ENCODE data around the gene SCN5A.

The SCN5A gene

GRCh38 chr3:38552364-38552763 is 97.1 kb downstream of the SCN5A start:
- H3K36me3 Mint-ChIP-seq (ENCODE audit: low read depth) = peaks cover 14% of the 10 kb centered on the region
- peaks cover 7% of the 10 kb centered on the region for H3K9me3 Mint-ChIP-seq
- no peak overlapping the region for H3K4me3 Mint-ChIP-seq
- no peak for TF ChIP-seq CTCF (IDR thresholded peaks at IDR 0.05)
- no peak for DNase-seq
- no peak overlapping the region for H3K27ac Mint-ChIP-seq
- H3K27me3 Mint-ChIP-seq (ENCODE audit: low read depth, poor library complexity) = peaks cover 21% of the 10 kb centered on the region
- no peaks in the 10 kb centered on the region for H3K4me1 Mint-ChIP-seq

DNA sequence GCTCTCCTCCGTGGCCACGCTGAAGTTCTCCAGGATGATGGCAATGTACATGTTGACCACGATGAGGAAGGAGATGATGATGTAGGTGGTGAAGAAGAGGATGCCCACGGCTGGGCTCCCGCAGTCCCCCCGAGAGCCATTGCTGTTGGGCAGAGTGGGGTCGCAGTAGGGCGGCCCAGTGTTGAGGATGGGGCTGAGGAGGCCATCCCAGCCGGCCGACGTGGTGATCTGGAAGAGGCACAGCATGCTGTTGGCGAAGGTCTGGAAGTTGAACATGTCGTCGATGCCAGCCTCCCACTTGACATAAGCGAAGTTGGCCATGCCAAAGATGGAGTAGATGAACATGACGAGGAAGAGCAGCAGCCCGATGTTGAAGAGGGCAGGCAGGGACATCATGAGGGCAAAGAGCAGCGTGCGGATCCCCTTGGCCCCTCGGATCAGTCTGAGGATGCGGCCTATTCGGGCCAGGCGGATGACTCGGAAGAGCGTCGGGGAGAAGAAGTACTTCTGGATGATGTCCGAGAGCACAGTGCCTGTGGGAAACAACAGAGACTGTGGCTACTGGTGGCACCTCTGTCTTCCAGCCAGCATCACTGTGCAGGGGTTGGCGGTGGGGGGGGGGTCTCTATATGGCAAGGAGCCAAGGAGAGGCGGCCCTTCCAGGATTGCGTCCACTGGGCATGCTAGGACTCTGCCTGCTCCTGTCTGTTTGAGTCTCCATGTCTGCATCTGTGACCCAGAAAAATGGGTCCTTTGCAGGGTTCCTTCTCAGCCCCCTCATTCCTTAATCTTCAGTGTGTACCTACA is 98.3 kb downstream of the SCN5A start:
- peaks cover 24% of the 10 kb centered on the region for H3K27me3 Mint-ChIP-seq (ENCODE audit: low read depth, poor library complexity)
- H3K27ac Mint-ChIP-seq = no peak overlapping the region
- DNase-seq = no peak

GRCh38 chr3:38549957-38550840 is 99.3 kb downstream of the SCN5A start:
- no peak for DNase-seq
- Mint-ChIP-seq H3K9me3 (peaks cover 7% of the 10 kb centered on the region), H3K4me3 (no peak overlapping the region), H3K27ac (no peak overlapping the region), H3K4me1 (peaks cover 7% of the 10 kb centered on the region), H3K27me3 (ENCODE audit: low read depth, poor library complexity) (peaks cover 25% of the 10 kb centered on the region), H3K36me3 (ENCODE audit: low read depth) (peaks cover 14% of the 10 kb centered on the region)
- TF ChIP-seq CTCF (IDR thresholded peaks at IDR 0.05) = no peak

More for the DNA sequence above, 98.3 kb downstream of the SCN5A start:
- no peak overlapping the region for H3K4me3 Mint-ChIP-seq
- no peak for TF ChIP-seq CTCF (IDR thresholded peaks at IDR 0.05)
- no peaks in the 10 kb centered on the region for H3K4me1 Mint-ChIP-seq
- peaks cover 14% of the 10 kb centered on the region for H3K36me3 Mint-ChIP-seq (ENCODE audit: low read depth)
- H3K9me3 Mint-ChIP-seq = peaks cover 7% of the 10 kb centered on the region

- H3K4me1 Mint-ChIP-seq = peaks cover 11% of the 10 kb centered on the region
- DNase-seq = no peak
- H3K9me3 Mint-ChIP-seq = peaks cover 7% of the 10 kb centered on the region
- no peak for TF ChIP-seq CTCF (IDR thresholded peaks at IDR 0.05)
- peaks cover 25% of the 10 kb centered on the region for H3K27me3 Mint-ChIP-seq (ENCODE audit: low read depth, poor library complexity)
- peaks cover 14% of the 10 kb centered on the region for H3K36me3 Mint-ChIP-seq (ENCODE audit: low read depth)
- H3K4me3 Mint-ChIP-seq = no peak overlapping the region
- H3K27ac Mint-ChIP-seq = no peak overlapping the region
These were observed 100.0 kb downstream of the SCN5A start for GRCh38 chr3:38549486-38549885.

DNA sequence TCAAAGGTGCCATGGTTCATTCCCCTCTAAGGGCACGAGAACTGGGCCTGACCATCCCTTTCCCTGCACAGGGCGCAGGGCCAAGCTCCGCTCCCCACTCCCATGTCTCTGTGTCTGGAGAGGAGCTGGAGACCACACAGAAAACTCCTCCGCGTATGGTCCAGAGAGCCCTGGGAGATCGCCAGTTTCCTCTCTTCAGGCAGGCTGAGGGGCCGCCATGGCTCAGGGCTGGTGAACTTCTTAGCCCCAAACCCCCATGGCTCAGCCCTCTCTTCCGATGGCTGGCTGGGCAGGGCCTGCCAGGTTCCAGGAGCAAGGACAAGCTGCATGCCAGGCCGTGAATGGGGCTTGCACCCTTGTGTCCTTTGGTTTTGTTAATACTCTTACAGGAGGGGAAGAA is 100.4 kb downstream of the SCN5A start:
- Mint-ChIP-seq H3K27ac (no peak overlapping the region), H3K4me3 (no peak overlapping the region), H3K9me3 (peaks cover 5% of the 10 kb centered on the region), H3K4me1 (peaks cover 11% of the 10 kb centered on the region), H3K27me3 (ENCODE audit: low read depth, poor library complexity) (peaks cover 24% of the 10 kb centered on the region), H3K36me3 (ENCODE audit: low read depth) (peaks cover 12% of the 10 kb centered on the region)
- DNase-seq = no peak
- no peak for TF ChIP-seq CTCF (IDR thresholded peaks at IDR 0.05)
